Ovary (tissue), 3 donors: Measurements from ENCODE around the gene CENPB.

Source experiments
- EP300 ChIP-seq: sonication (generic); formaldehyde crosslinking; IDR thresholded peaks from one replicate; pipeline ENCODE4 v1.6.1; 2017; ENCODE audit warnings: antibody characterized with exemption
- POLR2A ChIP-seq: fragments of 450-650 bp; IDR thresholded peaks from one replicate; pipeline ENCODE4 v1.6.1; 2017; ENCODE audit warnings: antibody characterized with exemption, mild to moderate bottlenecking, moderate library complexity
- TF ChIP-seq, protein P1 (sequence below), 3 donors: fragments of 450-650 bp in 2 of 3; fragments of 200-600 bp in 1 of 3; IDR thresholded peaks; one replicate each; pipeline versions ENCODE4 v1.5.1 to v1.8.0; 2016 to 2022; ENCODE audit warnings: antibody characterized with exemption in 3 of 3, mild to moderate bottlenecking in 1 of 3
- donor health status: DM: no; HTN: no; CAD: no.

DNA sequence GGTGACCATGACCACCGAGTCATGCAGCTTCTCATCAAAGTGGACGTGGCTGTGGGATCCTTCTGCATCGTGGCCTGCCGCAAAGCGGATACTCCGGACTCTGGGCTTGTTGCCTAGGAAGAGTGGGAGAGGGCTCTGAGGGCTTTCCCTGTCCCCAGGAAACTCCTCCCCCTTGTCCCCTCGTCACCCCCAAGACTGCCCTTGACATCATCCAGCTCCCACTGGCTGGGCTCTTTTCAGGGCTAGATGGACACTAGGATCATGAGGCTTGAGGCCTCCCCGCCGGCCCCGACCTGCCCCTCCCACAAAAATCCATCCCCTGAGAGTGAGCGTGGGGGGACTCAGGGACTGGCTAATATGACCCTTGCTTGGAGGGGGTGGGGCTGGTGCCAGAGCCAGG is 28.0 kb downstream of the CENPB start:
- TF ChIP-seq, protein P1, sequence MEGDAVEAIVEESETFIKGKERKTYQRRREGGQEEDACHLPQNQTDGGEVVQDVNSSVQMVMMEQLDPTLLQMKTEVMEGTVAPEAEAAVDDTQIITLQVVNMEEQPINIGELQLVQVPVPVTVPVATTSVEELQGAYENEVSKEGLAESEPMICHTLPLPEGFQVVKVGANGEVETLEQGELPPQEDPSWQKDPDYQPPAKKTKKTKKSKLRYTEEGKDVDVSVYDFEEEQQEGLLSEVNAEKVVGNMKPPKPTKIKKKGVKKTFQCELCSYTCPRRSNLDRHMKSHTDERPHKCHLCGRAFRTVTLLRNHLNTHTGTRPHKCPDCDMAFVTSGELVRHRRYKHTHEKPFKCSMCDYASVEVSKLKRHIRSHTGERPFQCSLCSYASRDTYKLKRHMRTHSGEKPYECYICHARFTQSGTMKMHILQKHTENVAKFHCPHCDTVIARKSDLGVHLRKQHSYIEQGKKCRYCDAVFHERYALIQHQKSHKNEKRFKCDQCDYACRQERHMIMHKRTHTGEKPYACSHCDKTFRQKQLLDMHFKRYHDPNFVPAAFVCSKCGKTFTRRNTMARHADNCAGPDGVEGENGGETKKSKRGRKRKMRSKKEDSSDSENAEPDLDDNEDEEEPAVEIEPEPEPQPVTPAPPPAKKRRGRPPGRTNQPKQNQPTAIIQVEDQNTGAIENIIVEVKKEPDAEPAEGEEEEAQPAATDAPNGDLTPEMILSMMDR (IDR thresholded peaks at IDR 0.05) = no peak
- TF ChIP-seq POLR2A (no peak), EP300 (no peak)
